ENCODE measurements around the gene RPUSD4.

GRCh38 chr11:126152586-126152985 is 58.9 kb downstream of the RPUSD4 start:
- TF ChIP-seq SREBF2 (IDR thresholded peaks at IDR 0.05; ENCODE audit: low read length) (no peak), REST (IDR thresholded peaks at IDR 0.05; ENCODE audit: low read depth, low read length) (no peak), RAD21 (IDR thresholded peaks at IDR 0.05; ENCODE audit: insufficient read depth, low read depth, low read length) (no peak), POLR2AphosphoS5 (IDR thresholded peaks at IDR 0.05; ENCODE audit: low read length) (no peak), IKZF2 (IDR thresholded peaks at IDR 0.05) (no peak), YY1 (IDR thresholded peaks at IDR 0.05; ENCODE audit: low read depth, low read length) (no peak), BHLHE40 (IDR thresholded peaks at IDR 0.05; ENCODE audit: borderline replicate concordance in 1 of 2, low read depth in 2 of 2, low read length in 1 of 2) (no peak)

All from GM12878 (cell line).